Liver (tissue), 9 donors: ENCODE results near the gene CFDP1. TPM values are rescaled to one million over a fixed set of nuclear protein-coding genes. Genes with fewer than 3 reads are reported as not detected.

Experiments used
- DNase-seq: peaks from one replicate; pipeline ENCODE4 v3.0.0-alpha.2; 2017; ENCODE audit warnings: low spot score
- H3K27ac ChIP-seq, 2 donors: one replicate each; pipeline ENCODE4 v1.7.0; 2013; ENCODE audit warnings: inconsistent platforms in 2 of 2, low read length in 2 of 2, control low read depth in 1 of 2, low read depth in 1 of 2, mild to moderate bottlenecking in 1 of 2
- H3K27me3 ChIP-seq, 4 donors: one replicate each; pipeline versions ENCODE4 v1.6.1 to v1.7.0; 2013; ENCODE audit warnings: low read length in 3 of 4, inconsistent platforms in 1 of 4, mild to moderate bottlenecking in 1 of 4, moderate library complexity in 1 of 4; ENCODE audit not compliant: control insufficient read depth in 4 of 4, insufficient read depth in 4 of 4
- H3K36me3 ChIP-seq, 4 donors: one replicate each; pipeline versions ENCODE4 v1.6.1 to v1.7.0; 2013; ENCODE audit warnings: low read length in 3 of 4, mild to moderate bottlenecking in 3 of 4, low read depth in 1 of 4, moderate library complexity in 1 of 4; ENCODE audit not compliant: control insufficient read depth in 4 of 4, insufficient read depth in 3 of 4
- H3K4me1 ChIP-seq, 4 donors: one replicate each; pipeline versions ENCODE4 v1.6.1 to v1.7.0; 2013; ENCODE audit warnings: low read length in 3 of 4, mild to moderate bottlenecking in 3 of 4, moderate library complexity in 1 of 4; ENCODE audit not compliant: control insufficient read depth in 4 of 4, insufficient read depth in 4 of 4
- H3K4me3 ChIP-seq, 3 donors: one replicate each; pipeline versions ENCODE4 v1.6.1 to v1.7.0; 2013; ENCODE audit warnings: low read length in 3 of 3, control low read depth in 1 of 3, low read depth in 1 of 3, mild to moderate bottlenecking in 1 of 3
- H3K9ac ChIP-seq, 2 donors: one replicate each; pipeline ENCODE4 v1.7.0; 2013; ENCODE audit warnings: low read length in 2 of 2, mild to moderate bottlenecking in 2 of 2, moderate library complexity in 2 of 2, control low read depth in 1 of 2, low read depth in 1 of 2
- H3K9me3 ChIP-seq, 4 donors: one replicate each; pipeline versions ENCODE4 v1.6.1 to v1.7.0; 2013; ENCODE audit warnings: low read length in 3 of 4; ENCODE audit not compliant: control insufficient read depth in 4 of 4
- EGR1 ChIP-seq, 2 donors: IDR thresholded peaks; 2 replicates each; pipeline ENCODE4 v1.6.1; 2016 to 2018; ENCODE audit warnings: antibody characterized with exemption in 2 of 2, low read depth in 2 of 2
- FOXA1 ChIP-seq: IDR thresholded peaks from 2 replicates; pipeline ENCODE4 v1.6.1; 2016; ENCODE audit warnings: antibody characterized with exemption
- FOXA2 ChIP-seq: IDR thresholded peaks from 2 replicates; pipeline ENCODE4 v1.6.1; 2016; ENCODE audit warnings: antibody characterized with exemption
- HNF4A ChIP-seq, 2 donors: conservative IDR thresholded peaks; 2 replicates each; pipeline ENCODE4 v1.6.1; 2016; ENCODE audit warnings: antibody characterized with exemption in 2 of 2, mild to moderate bottlenecking in 2 of 2
- HNF4G ChIP-seq: IDR thresholded peaks from 2 replicates; pipeline ENCODE4 v1.6.1; 2016; ENCODE audit warnings: antibody characterized with exemption
- JUND ChIP-seq, 2 donors: IDR thresholded peaks; 2 replicates each; pipeline ENCODE4 v1.6.1; 2016; ENCODE audit warnings: antibody characterized with exemption in 2 of 2
- MAX ChIP-seq: IDR thresholded peaks from 2 replicates; pipeline ENCODE4 v1.6.1; 2016; ENCODE audit warnings: antibody characterized with exemption
- NR2F2 ChIP-seq: IDR thresholded peaks from 2 replicates; pipeline ENCODE4 v1.6.1; 2016; ENCODE audit warnings: antibody characterized with exemption
- RAD21 ChIP-seq, 2 donors: IDR thresholded peaks; 2 replicates each; pipeline ENCODE4 v1.6.1; 2016; ENCODE audit warnings: antibody characterized with exemption in 2 of 2, mild to moderate bottlenecking in 2 of 2
- REST ChIP-seq: IDR thresholded peaks from 2 replicates; pipeline ENCODE4 v1.6.1; 2016; ENCODE audit warnings: antibody characterized with exemption, mild to moderate bottlenecking
- RXRA ChIP-seq, 2 donors: IDR thresholded peaks; 2 replicates each; pipeline ENCODE4 v1.6.1; 2017 to 2018; ENCODE audit warnings: antibody characterized with exemption in 2 of 2, mild to moderate bottlenecking in 1 of 2
- SP1 ChIP-seq: IDR thresholded peaks from 2 replicates; pipeline ENCODE4 v1.6.1; 2018; ENCODE audit warnings: antibody characterized with exemption, mild to moderate bottlenecking
- TAF1 ChIP-seq: conservative IDR thresholded peaks from 2 replicates; pipeline ENCODE4 v1.6.1; 2016; ENCODE audit warnings: antibody characterized with exemption, mild to moderate bottlenecking
- YY1 ChIP-seq: IDR thresholded peaks from 2 replicates; pipeline ENCODE4 v1.6.1; 2016; ENCODE audit warnings: antibody characterized with exemption, mild to moderate bottlenecking
- WGBS: extraction: QIAGEN DNeasy Blood & Tissue Kit; methylation state at CpG from one replicate; pipeline ENCODE4 v1.1.7; 2013; 5-methylcytosine and 5-hydroxymethylcytosine counted together
- polyA plus RNA-seq, 2 donors: library from polyadenylated mRNA; stranded (reverse) in 1 of 2; unstranded in 1 of 2; fragments of 200-250 nt in 1 of 2; fragments of >200 nt in 1 of 2; fragmentation: Nextera tagmentation in 1 of 2; extraction: Ambion mirVana in 1 of 2; gene quantifications; one replicate each; pipeline versions ENCODE4 v1.2.1 to v1.2.3, GENCODE V29; 2013 to 2015
- total RNA-seq, 2 donors: library from RNA; depleted of rRNA; stranded (reverse); fragments of >200 nt; gene quantifications; one replicate each; pipeline ENCODE4 v1.2.3, GENCODE V29; 2014
- TF ChIP-seq, protein P1 (sequence below): IDR thresholded peaks from 2 replicates; pipeline ENCODE4 v1.6.1; 2016; ENCODE audit warnings: antibody characterized with exemption
- donor health status: healthy.
- donor health status: healthy.
- donor health status: healthy.
- donor health status: healthy.
- donor health status: healthy.

CFDP1 gene
- total and polyA plus RNA-seq, 4 donors, result 20.5 to 49.2 (median 33.9) TPM

DNA sequence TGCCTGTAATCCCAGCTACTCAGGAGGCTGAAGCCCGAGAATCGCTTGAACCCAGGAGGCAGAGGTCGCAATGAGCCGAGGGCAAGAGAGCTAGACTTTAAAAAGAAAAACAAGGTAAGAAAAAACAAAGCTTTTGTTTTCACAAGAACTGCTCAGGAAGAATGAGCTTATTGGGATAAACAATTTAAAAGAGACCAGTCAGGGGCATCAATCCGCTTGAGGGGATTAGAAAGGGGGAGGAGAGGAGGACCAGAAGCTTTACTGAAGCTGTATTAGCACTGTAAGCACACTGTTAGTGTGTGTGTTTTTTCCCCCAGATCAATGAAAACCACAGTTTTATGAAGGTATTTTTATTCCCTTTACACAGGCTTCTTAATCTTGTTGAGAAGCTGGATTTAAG is 22.4 kb upstream of the CFDP1 start:
- Histone ChIP-seq H3K9me3 (no peaks in the 10 kb centered on the region), H3K36me3 (peaks cover 0 to 1% (median 0%) of the 10 kb centered on the region in 4 donors), H3K4me1 (peaks cover 4 to 12% (median 8%) of the 10 kb centered on the region in 4 donors), H3K9ac (no peak overlapping the region), H3K4me3 (no peak overlapping the region), H3K27me3 (no peaks in the 10 kb centered on the region), H3K27ac (no peak overlapping the region)
- TF ChIP-seq JUND (IDR thresholded peaks at IDR 0.05) (no peak), HNF4A (conservative IDR thresholded peaks at IDR 0.05) (no peak)
- no peak for DNase-seq
- WGBS, result 81% methylated on average over 5 of the region's 5 CpGs

GRCh38 chr16:75452464-75453190 is 19.3 kb upstream of the CFDP1 start:
- WGBS, result 63% methylated on average over 12 of the region's 12 CpGs
- TF ChIP-seq HNF4A (conservative IDR thresholded peaks at IDR 0.05) (peak in 1 of 2 donors; percentile 21), YY1 (peak; percentile 18), JUND (IDR thresholded peaks at IDR 0.05) (no peak), RXRA (IDR thresholded peaks at IDR 0.05) (peak in 1 of 2 donors; percentile 14), NR2F2 (no peak)
- H3K36me3 ChIP-seq, result peaks cover 0 to 3% (median under 1%) of the 10 kb centered on the region in 4 donors
- peaks cover 4 to 12% (median 8%) of the 10 kb centered on the region in 4 donors for H3K4me1 ChIP-seq
- no peak for DNase-seq
- peak overlapping the region; percentile 39 to 55 for H3K27ac ChIP-seq
- H3K9me3 ChIP-seq, result no peaks in the 10 kb centered on the region
- H3K27me3 ChIP-seq, result no peaks in the 10 kb centered on the region
- H3K9ac ChIP-seq, result no peak overlapping the region
- H3K4me3 ChIP-seq, result no peak overlapping the region

DNA sequence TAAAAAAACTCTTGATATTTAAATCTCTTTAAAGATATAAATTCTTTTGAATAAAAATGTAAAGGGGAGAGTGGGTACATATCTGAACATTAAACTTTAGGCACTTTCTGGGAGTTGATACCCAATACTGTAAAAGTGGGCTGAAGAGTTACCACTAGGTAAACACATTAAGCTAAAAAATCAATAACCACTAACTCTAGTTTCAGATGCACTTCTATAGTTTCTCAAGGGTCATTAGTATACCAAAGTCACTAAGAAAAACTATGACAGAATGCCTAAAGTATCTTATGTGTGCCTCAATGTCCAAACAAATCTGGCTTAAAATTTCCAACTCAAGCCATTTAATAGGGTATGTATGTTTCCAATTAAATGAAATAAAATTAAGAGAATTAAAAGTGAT is 13.1 kb upstream of the CFDP1 start:
- H3K27ac ChIP-seq, result no peak overlapping the region
- no peak overlapping the region for H3K4me3 ChIP-seq
- no peak for DNase-seq
- H3K27me3 ChIP-seq, result no peaks in the 10 kb centered on the region
- no peak overlapping the region for H3K9ac ChIP-seq
- H3K36me3 ChIP-seq, result peaks cover 0 to 3% (median 1%) of the 10 kb centered on the region in 4 donors
- H3K9me3 ChIP-seq, result no peaks in the 10 kb centered on the region
- no peak for TF ChIP-seq TAF1
- TF ChIP-seq MAX, result no peak
- no peak for TF ChIP-seq EGR1 (IDR thresholded peaks at IDR 0.05; ENCODE audit: low read depth in 2 of 2)
- TF ChIP-seq, protein P1, sequence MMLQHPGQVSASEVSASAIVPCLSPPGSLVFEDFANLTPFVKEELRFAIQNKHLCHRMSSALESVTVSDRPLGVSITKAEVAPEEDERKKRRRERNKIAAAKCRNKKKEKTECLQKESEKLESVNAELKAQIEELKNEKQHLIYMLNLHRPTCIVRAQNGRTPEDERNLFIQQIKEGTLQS, result no peak
- no peak for TF ChIP-seq FOXA1
- no peak for TF ChIP-seq SP1
- no peak for TF ChIP-seq HNF4A (conservative IDR thresholded peaks at IDR 0.05)
- no peak for TF ChIP-seq RAD21 (IDR thresholded peaks at IDR 0.05)
- TF ChIP-seq HNF4G, result no peak
- no peak for TF ChIP-seq FOXA2
- no peak for TF ChIP-seq REST
- no peak for TF ChIP-seq JUND (IDR thresholded peaks at IDR 0.05)
- no peaks in the 10 kb centered on the region for H3K4me1 ChIP-seq
